H1 (cell line): ENCODE data around the gene ODC1.

Experiments used
- CHD1 ChIP-seq: IDR thresholded peaks from 2 replicates; pipeline ENCODE4 v1.6.1; 2012; ENCODE audit warnings: low read depth, low read length, improper control_type of control experiment
- CTCF ChIP-seq, 3 experiments: IDR thresholded peaks; 1 replicate in 2 of 3; 2 replicates in 1 of 3; pipeline versions ENCODE4 v1.5.1 to v1.6.1; 2011; ENCODE audit warnings: low read length in 3 of 3, mild to moderate bottlenecking in 3 of 3, inconsistent platforms in 2 of 3, low read depth in 1 of 3, moderate library complexity in 1 of 3; ENCODE audit not compliant: insufficient read depth in 1 of 3; ENCODE audit errors: control extremely low read depth in 1 of 3
- EZH2 ChIP-seq: fragments of 200-600 bp; sonication (generic); IDR thresholded peaks from 2 replicates; pipeline ENCODE4 v1.7.1; 2012; ENCODE audit warnings: low read depth, mild to moderate bottlenecking, moderate library complexity, low read length, inconsistent platforms; ENCODE audit not compliant: severe bottlenecking
- GABPA ChIP-seq: IDR thresholded peaks from 2 replicates; pipeline ENCODE4 v1.6.1; 2011; ENCODE audit warnings: mild to moderate bottlenecking, low read length, moderate library complexity, borderline replicate concordance; ENCODE audit not compliant: insufficient read depth
- MAX ChIP-seq: IDR thresholded peaks from 2 replicates; pipeline ENCODE4 v1.6.1; 2012; ENCODE audit warnings: inconsistent platforms
- PHF8 ChIP-seq: fragments of 200-600 bp; sonication (generic); conservative IDR thresholded peaks from 2 replicates; pipeline ENCODE4 v1.7.1; 2012; ENCODE audit warnings: low read depth, mild to moderate bottlenecking, inconsistent platforms, low read length, moderate library complexity
- POLR2AphosphoS5 ChIP-seq: IDR thresholded peaks from 2 replicates; pipeline ENCODE4 v1.6.1; 2011; ENCODE audit warnings: low read depth, low read length

- TF ChIP-seq GABPA (no peak), POLR2AphosphoS5 (no peak), CHD1 (no peak), CTCF (IDR thresholded peaks at IDR 0.05; ENCODE audit: control extremely low read depth in 1 of 3, insufficient read depth in 1 of 3, low read depth in 1 of 3, low read length in 3 of 3) (no peak), MAX (no peak), PHF8 (no peak), EZH2 (no peak)
These were observed 38.0 kb upstream of the ODC1 start for GRCh38 chr2:10486091-10486490.
